ENCODE data around the gene TCERG1. TPM values are rescaled to one million over a fixed set of nuclear protein-coding genes. Genes with fewer than 3 reads are reported as not detected.
"Not testable (repeated sequence)": the region's sequence is repeated elsewhere in the genome, so short reads cannot be mapped to it uniquely, and the experiment has no call there.

TCERG1 gene
- total RNA-seq, 1 donor from 2014 or later, result 47.4 TPM

- DNase-seq (ENCODE audit: low read depth), result peak; percentile 69
Measured at GRCh38 chr5:146520731-146521130, 73.6 kb downstream of the TCERG1 start.

- no peak for DNase-seq (ENCODE audit: low read depth)
Measured at GRCh38 chr5:146521403-146522106, 74.4 kb downstream of the TCERG1 start.

GRCh38 chr5:146523698-146524097 lies 76.6 kb downstream of the TCERG1 start:
- DNase-seq (ENCODE audit: low read depth), result no peak

GRCh38 chr5:146527785-146528184 lies 80.7 kb downstream of the TCERG1 start:
- DNase-seq (ENCODE audit: low read depth), result no peak

GRCh38 chr5:146528236-146528635 lies 81.1 kb downstream of the TCERG1 start:
- no peak for DNase-seq (ENCODE audit: low read depth)

GRCh38 chr5:146529984-146530383 lies 82.9 kb downstream of the TCERG1 start:
- no peak for DNase-seq (ENCODE audit: low read depth)

GRCh38 chr5:146533260-146533857 lies 86.2 kb downstream of the TCERG1 start:
- DNase-seq (ENCODE audit: low read depth), result peak; percentile 52

- DNase-seq (ENCODE audit: low read depth), result no peak
Measured at GRCh38 chr5:146533882-146534281, 86.7 kb downstream of the TCERG1 start.

GRCh38 chr5:146538432-146538831 lies 91.3 kb downstream of the TCERG1 start:
- DNase-seq (ENCODE audit: low read depth), result no peak

- DNase-seq (ENCODE audit: low read depth), result no peak
Measured at GRCh38 chr5:146539973-146540372, 92.8 kb downstream of the TCERG1 start.

GRCh38 chr5:146540414-146540813 lies 93.3 kb downstream of the TCERG1 start:
- DNase-seq (ENCODE audit: low read depth), result peak; percentile 28

- DNase-seq (ENCODE audit: low read depth), result peak; percentile 55
Measured at GRCh38 chr5:146541958-146542849, 95.1 kb downstream of the TCERG1 start.

- no peak for DNase-seq (ENCODE audit: low read depth)
Measured at GRCh38 chr5:146544232-146544631, 97.1 kb downstream of the TCERG1 start.

- no peak for DNase-seq (ENCODE audit: low read depth)
Measured at GRCh38 chr5:146548781-146549449, 101.8 kb downstream of the TCERG1 start.

- no peak for DNase-seq (ENCODE audit: low read depth)
Measured at GRCh38 chr5:146549615-146550014, 102.5 kb downstream of the TCERG1 start.

GRCh38 chr5:146553446-146553845 lies 106.3 kb downstream of the TCERG1 start:
- DNase-seq (ENCODE audit: low read depth), result no peak

GRCh38 chr5:146556884-146557283 lies 109.8 kb downstream of the TCERG1 start:
- DNase-seq (ENCODE audit: low read depth), result not testable (repeated sequence)

- peak; percentile 29 for DNase-seq (ENCODE audit: low read depth)
Measured at GRCh38 chr5:146560205-146560812, 113.2 kb downstream of the TCERG1 start.
